ENCODE data around the gene MRPL45.

Gene MRPL45

DNA sequence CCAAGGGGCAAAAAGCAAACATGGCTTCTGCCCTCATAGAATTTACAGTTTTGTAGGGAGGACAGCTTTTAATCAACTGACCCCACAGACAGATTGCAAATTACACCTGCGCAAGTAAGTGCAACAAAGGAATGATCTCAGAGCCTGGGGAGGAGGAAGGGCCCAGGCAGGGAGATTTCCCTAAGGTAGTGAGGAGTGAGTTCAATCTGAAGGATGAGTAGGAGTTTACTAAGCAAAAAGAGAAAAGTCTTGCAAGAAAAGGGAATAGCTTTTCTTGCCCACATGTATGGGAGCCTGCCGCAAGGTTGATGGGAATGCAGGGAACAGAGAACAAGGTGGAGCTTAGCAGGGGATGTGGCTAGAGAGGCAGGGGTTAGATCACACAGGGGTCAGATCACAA lies 53.1 kb downstream of the MRPL45 start:
- no peak overlapping the region for H3K4me2 ChIP-seq (ENCODE audit: low read depth, low read length, poor library complexity, severe bottlenecking)
- H3K79me2 ChIP-seq (ENCODE audit: insufficient read depth, low read length) = no peaks in the 10 kb centered on the region
- no peak for TF ChIP-seq EZH2phosphoT487 (conservative IDR thresholded peaks at IDR 0.05; ENCODE audit: low read length)
- TF ChIP-seq, protein P1, sequence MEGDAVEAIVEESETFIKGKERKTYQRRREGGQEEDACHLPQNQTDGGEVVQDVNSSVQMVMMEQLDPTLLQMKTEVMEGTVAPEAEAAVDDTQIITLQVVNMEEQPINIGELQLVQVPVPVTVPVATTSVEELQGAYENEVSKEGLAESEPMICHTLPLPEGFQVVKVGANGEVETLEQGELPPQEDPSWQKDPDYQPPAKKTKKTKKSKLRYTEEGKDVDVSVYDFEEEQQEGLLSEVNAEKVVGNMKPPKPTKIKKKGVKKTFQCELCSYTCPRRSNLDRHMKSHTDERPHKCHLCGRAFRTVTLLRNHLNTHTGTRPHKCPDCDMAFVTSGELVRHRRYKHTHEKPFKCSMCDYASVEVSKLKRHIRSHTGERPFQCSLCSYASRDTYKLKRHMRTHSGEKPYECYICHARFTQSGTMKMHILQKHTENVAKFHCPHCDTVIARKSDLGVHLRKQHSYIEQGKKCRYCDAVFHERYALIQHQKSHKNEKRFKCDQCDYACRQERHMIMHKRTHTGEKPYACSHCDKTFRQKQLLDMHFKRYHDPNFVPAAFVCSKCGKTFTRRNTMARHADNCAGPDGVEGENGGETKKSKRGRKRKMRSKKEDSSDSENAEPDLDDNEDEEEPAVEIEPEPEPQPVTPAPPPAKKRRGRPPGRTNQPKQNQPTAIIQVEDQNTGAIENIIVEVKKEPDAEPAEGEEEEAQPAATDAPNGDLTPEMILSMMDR (IDR thresholded peaks at IDR 0.05; ENCODE audit: insufficient read depth, low read length, poor library complexity, severe bottlenecking) = no peak
- no peaks in the 10 kb centered on the region; the same call in 1 of the 2 replicates for H4K20me1 ChIP-seq (ENCODE audit: low read depth, low read length)
- no peaks in the 10 kb centered on the region for H3K36me3 ChIP-seq (ENCODE audit: low read length)
- H3K4me3 ChIP-seq (ENCODE audit: insufficient read depth, low read length, poor library complexity, severe bottlenecking) = no peak overlapping the region
- no peak overlapping the region for H3K27ac ChIP-seq (ENCODE audit: low read depth, low read length)
- H3K9me2 ChIP-seq (replicated peaks; ENCODE audit: insufficient read depth, low read length) = no peaks in the 10 kb centered on the region
- H3K9me3 ChIP-seq (ENCODE audit: insufficient read depth, low read length) = no peaks in the 10 kb centered on the region
- H3K9ac ChIP-seq (ENCODE audit: low read length) = no peak overlapping the region
- no peaks in the 10 kb centered on the region for H3K27me3 ChIP-seq (ENCODE audit: low read length)
- H3F3A ChIP-seq (ENCODE audit: insufficient read depth) = peaks cover 7% of the 10 kb centered on the region; the same call in 1 of the 2 replicates
- H2AFZ ChIP-seq (ENCODE audit: low read depth, low read length, severe bottlenecking) = no peak overlapping the region

DNA sequence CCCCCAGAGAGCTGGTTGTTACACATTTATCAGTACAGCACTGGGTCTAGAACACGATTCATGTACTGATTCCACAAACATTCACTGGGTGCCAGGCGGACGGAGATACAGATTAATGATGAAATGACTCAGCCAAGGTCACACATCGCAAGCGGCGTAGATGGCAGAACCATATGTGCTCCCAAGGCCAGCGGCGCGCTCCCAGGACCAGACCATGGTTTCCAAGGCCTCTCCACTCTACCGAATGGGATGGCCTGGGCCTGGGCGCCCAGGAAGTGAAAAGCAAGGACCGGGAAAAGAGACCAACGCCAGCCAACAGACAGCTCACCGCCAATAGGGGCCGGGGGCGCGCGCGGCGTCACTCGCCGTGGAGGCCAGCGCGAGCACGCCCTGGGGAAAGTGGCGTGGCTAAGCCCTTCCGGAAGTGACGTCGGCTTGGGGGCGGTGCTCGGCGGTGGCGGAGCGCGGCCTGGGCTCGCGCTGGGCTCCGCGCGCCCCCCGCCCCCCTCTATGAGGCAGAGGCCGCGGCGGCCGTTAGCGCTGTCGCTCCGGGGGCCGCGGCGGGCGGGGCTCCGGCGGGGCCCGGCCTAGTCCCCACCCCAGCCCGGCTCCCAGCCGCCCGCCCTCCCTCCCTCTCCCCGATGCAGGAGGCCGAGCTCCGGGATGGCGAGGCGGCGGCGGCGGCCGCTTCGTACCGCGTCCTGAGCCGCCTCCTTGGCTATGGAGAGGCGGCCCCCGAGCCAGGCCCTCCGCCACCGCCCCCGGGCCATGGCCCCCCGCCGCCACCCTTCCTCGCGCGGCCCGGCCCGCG lies 54.6 kb downstream of the MRPL45 start, which contains the start of gene SOCS7:
SOCS7 (plus strand) TSS at position 433 of the 811 bp plus-strand sequence; CDS start at position 642, 209 bp downstream.
- no peaks in the 10 kb centered on the region for H3K36me3 ChIP-seq (ENCODE audit: low read length)
- no peaks in the 10 kb centered on the region for H3K9me3 ChIP-seq (ENCODE audit: insufficient read depth, low read length)
- TF ChIP-seq EZH2phosphoT487 (conservative IDR thresholded peaks at IDR 0.05; ENCODE audit: low read length) = no peak
- TF ChIP-seq, protein P1 (IDR thresholded peaks at IDR 0.05; ENCODE audit: insufficient read depth, low read length, poor library complexity, severe bottlenecking) = no peak
- H3K9me2 ChIP-seq (replicated peaks; ENCODE audit: insufficient read depth, low read length) = no peaks in the 10 kb centered on the region
- peak within 1 kb of the TSS; percentile 85 for H2AFZ ChIP-seq (ENCODE audit: low read depth, low read length, severe bottlenecking)
- H3K9ac ChIP-seq (ENCODE audit: low read length) = peak within 1 kb of the TSS; percentile 64
- no peak within 1 kb of the TSS for H3K27ac ChIP-seq (ENCODE audit: low read depth, low read length)
- peaks cover 7% of the 10 kb centered on the region; the same call in 1 of the 2 replicates for H3F3A ChIP-seq (ENCODE audit: insufficient read depth)
- no peaks in the 10 kb centered on the region; the same call in 1 of the 2 replicates for H4K20me1 ChIP-seq (ENCODE audit: low read depth, low read length)
- peak within 1 kb of the TSS; percentile 78 for H3K4me2 ChIP-seq (ENCODE audit: low read depth, low read length, poor library complexity, severe bottlenecking)
- H3K4me3 ChIP-seq (ENCODE audit: insufficient read depth, low read length, poor library complexity, severe bottlenecking) = peak within 1 kb of the TSS; percentile 59
- no peaks in the 10 kb centered on the region for H3K79me2 ChIP-seq (ENCODE audit: insufficient read depth, low read length)
- no peaks in the 10 kb centered on the region for H3K27me3 ChIP-seq (ENCODE audit: low read length)

DNA sequence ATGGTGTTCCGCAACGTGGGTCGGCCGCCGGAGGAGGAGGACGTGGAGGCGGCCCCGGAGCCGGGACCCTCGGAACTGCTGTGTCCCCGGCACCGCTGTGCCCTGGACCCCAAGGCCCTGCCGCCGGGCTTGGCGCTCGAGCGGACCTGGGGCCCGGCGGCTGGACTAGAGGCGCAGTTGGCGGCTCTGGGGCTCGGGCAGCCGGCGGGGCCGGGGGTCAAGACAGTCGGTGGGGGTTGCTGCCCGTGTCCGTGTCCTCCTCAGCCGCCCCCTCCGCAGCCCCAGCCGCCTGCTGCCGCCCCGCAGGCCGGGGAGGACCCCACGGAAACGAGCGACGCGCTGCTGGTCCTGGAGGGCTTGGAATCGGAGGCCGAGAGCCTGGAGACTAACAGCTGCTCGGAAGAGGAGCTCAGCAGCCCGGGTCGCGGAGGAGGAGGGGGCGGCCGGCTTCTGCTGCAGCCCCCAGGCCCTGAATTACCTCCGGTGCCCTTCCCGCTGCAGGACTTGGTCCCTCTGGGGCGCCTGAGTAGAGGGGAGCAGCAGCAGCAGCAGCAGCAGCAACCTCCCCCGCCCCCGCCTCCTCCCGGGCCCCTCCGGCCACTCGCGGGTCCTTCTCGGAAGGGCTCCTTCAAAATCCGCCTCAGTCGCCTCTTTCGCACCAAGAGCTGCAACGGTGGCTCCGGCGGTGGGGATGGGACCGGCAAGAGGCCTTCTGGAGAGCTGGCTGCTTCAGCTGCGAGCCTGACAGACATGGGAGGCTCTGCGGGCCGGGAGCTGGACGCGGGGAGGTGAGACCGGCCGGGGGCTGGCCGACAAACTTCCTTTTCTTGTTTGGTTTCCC lies 55.5 kb downstream of the MRPL45 start:
- H3F3A ChIP-seq (ENCODE audit: insufficient read depth) = peaks cover 7% of the 10 kb centered on the region; the same call in 1 of the 2 replicates
- no peaks in the 10 kb centered on the region for H3K27me3 ChIP-seq (ENCODE audit: low read length)
- H3K9ac ChIP-seq (ENCODE audit: low read length) = peak overlapping the region; percentile 64
- peak overlapping the region; percentile 37 for H2AFZ ChIP-seq (ENCODE audit: low read depth, low read length, severe bottlenecking)
- peak overlapping the region; percentile 59 for H3K4me3 ChIP-seq (ENCODE audit: insufficient read depth, low read length, poor library complexity, severe bottlenecking)
- H3K27ac ChIP-seq (ENCODE audit: low read depth, low read length) = no peak overlapping the region
- H3K36me3 ChIP-seq (ENCODE audit: low read length) = no peaks in the 10 kb centered on the region
- TF ChIP-seq, protein P1 (IDR thresholded peaks at IDR 0.05; ENCODE audit: insufficient read depth, low read length, poor library complexity, severe bottlenecking) = no peak
- no peak for TF ChIP-seq EZH2phosphoT487 (conservative IDR thresholded peaks at IDR 0.05; ENCODE audit: low read length)
- H3K9me3 ChIP-seq (ENCODE audit: insufficient read depth, low read length) = no peaks in the 10 kb centered on the region
- peak overlapping the region; percentile 78 for H3K4me2 ChIP-seq (ENCODE audit: low read depth, low read length, poor library complexity, severe bottlenecking)
- no peaks in the 10 kb centered on the region for H3K79me2 ChIP-seq (ENCODE audit: insufficient read depth, low read length)
- H3K9me2 ChIP-seq (replicated peaks; ENCODE audit: insufficient read depth, low read length) = no peaks in the 10 kb centered on the region
- H4K20me1 ChIP-seq (ENCODE audit: low read depth, low read length) = no peaks in the 10 kb centered on the region; the same call in 1 of the 2 replicates
